CD4-positive, CD25-positive, alpha-beta regulatory T cell (primary cell): Measurements from ENCODE around the gene PRR12. TPM values are rescaled to one million over a fixed set of nuclear protein-coding genes. Genes with fewer than 3 reads are reported as not detected.

Source experiments
- ATAC-seq, 2 donors: fragments of 150-1000 bp; cut with Tn5 transposase; one replicate each; pipeline ENCODE4 v1.10.0; 2021; ENCODE audit warnings: low read depth in 2 of 2, moderate number of reproducible peaks in 2 of 2, moderate library complexity in 1 of 2
- DNase-seq, 3 donors: peaks; one replicate each; pipeline versions ENCODE4 v3.0.0 to v3.0.0-alpha.2; 2012 to 2022; ENCODE audit warnings: mixed read lengths in 1 of 3
- H3K27ac ChIP-seq: one replicate; pipeline ENCODE4 v1.7.0; 2013; ENCODE audit warnings: mild to moderate bottlenecking, low read length; ENCODE audit not compliant: insufficient read depth, poor library complexity, severe bottlenecking
- H3K27me3 ChIP-seq: one replicate; pipeline ENCODE4 v1.7.0; 2013; ENCODE audit warnings: low read length; ENCODE audit not compliant: control insufficient read depth, insufficient read depth
- H3K36me3 ChIP-seq: one replicate; pipeline ENCODE4 v1.7.0; 2013; ENCODE audit warnings: mild to moderate bottlenecking, low read length, moderate library complexity; ENCODE audit not compliant: control insufficient read depth, insufficient read depth
- H3K4me1 ChIP-seq: 2 replicates; pipeline ENCODE4 v1.7.0; 2013; ENCODE audit warnings: mild to moderate bottlenecking, low read length; ENCODE audit not compliant: insufficient read depth, control insufficient read depth, poor library complexity, severe bottlenecking
- H3K4me3 ChIP-seq: one replicate; pipeline ENCODE4 v1.7.0; 2013; ENCODE audit warnings: low read depth, mild to moderate bottlenecking, low read length, moderate library complexity
- H3K9me3 ChIP-seq, 2 experiments: 1 replicate in 1 of 2; 2 replicates in 1 of 2; pipeline ENCODE4 v1.7.0; 2013; ENCODE audit warnings: low read length in 2 of 2, mild to moderate bottlenecking in 1 of 2, moderate library complexity in 1 of 2; ENCODE audit not compliant: control insufficient read depth in 2 of 2
- H3K27ac Mint-ChIP-seq, 3 donors: one replicate each; pipeline ENCODE4 v1.8.0; 2020 to 2022; ENCODE audit warnings: mild to moderate bottlenecking in 3 of 3, mixed read lengths in 3 of 3, moderate library complexity in 2 of 3
- H3K27me3 Mint-ChIP-seq: one replicate; pipeline ENCODE4 v1.8.0; 2022; ENCODE audit warnings: mild to moderate bottlenecking, mixed read lengths
- H3K36me3 Mint-ChIP-seq: one replicate; pipeline ENCODE4 v1.8.0; 2020; ENCODE audit warnings: mixed read lengths
- H3K4me1 Mint-ChIP-seq, 4 donors: one replicate each; pipeline ENCODE4 v1.8.0; 2020 to 2022; ENCODE audit warnings: mixed read lengths in 4 of 4, mild to moderate bottlenecking in 1 of 4
- H3K4me3 Mint-ChIP-seq, 4 donors: one replicate each; pipeline ENCODE4 v1.8.0; 2020 to 2022; ENCODE audit warnings: mild to moderate bottlenecking in 4 of 4, mixed read lengths in 4 of 4, moderate library complexity in 3 of 4
- H3K9me3 Mint-ChIP-seq, 7 donors: one replicate each; pipeline ENCODE4 v1.8.0; 2020 to 2022; ENCODE audit warnings: mixed read lengths in 7 of 7, mild to moderate bottlenecking in 3 of 7, moderate library complexity in 2 of 7
- polyA plus RNA-seq, 4 donors: library from polyadenylated mRNA; unstranded; fragments of 300-500 nt; fragmentation: Illumina TruSeq; gene quantifications; one replicate each; pipeline ENCODE4 v1.2.3, GENCODE V29; 2021
- total RNA-seq: library from RNA; stranded (reverse); gene quantifications from one replicate; pipeline ENCODE4 v1.2.3, GENCODE V29; 2022

PRR12 gene
- total and polyA plus RNA-seq, 5 donors from 2014 or later = 0.05 to 50.2 (median 0.17) TPM

DNA sequence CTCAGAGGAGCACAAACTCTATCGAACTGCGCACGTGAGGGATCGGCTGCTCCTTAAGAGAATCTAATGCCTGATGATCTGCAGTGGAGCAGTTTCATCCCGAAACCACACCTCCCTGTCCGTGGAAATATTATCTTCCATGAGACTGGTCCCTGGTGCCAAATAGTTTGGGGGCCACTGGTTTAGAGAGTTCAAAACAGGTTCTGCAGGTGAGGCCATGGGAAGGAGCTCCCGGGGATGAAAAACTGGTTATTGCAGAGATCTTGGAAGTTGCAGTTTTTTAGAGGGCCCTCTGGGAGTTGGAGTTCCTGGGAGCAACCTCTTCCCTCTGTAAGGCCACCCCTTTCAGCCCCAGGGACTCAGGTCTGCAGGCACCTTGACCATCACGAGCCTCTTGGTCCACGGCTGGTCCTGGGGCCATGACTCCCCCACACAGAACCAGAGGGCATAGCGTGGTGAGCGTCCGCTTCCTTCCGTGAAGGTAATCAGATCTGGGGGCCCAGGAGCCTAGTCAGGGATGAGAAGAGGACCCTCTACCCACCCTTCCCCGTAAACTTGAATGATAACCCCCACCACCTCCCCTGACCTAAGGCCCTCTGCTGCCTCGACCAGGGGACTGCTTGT, 69.5 kb downstream of the PRR12 start:
- ATAC-seq = no peak
- H3K27ac Mint-ChIP-seq = no peak overlapping the region

DNA sequence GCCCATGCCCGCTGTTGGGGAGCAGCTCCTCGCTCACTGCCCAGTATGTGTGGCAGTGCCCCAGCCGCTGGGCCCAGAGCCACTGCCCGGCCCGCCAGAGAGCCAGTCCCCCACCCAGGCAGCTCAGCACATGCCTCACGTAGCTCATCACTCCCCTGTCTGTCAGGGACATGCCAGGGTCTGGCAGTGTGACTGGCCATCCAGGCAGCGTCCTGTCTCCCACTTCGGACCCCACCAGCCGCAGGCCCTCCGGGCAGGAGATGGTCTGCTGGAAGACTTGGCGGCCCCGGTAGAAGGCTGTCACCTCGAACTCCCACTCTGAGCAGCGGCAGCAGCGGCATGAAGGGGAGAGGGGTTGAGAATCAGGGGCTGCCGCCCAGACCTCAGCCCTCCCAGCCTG, 71.0 kb downstream of the PRR12 start:
- Histone ChIP-seq H3K27me3 (no peaks in the 10 kb centered on the region), H3K4me1 (peaks cover 38% of the 10 kb centered on the region), H3K9me3 (no peaks in the 10 kb centered on the region), H3K4me3 (no peak overlapping the region), H3K36me3 (peaks cover 39% of the 10 kb centered on the region), H3K27ac (peak overlapping the region; percentile 87)
- Mint-ChIP-seq H3K36me3 (peaks cover 8% of the 10 kb centered on the region), H3K4me1 (peaks cover 0 to 62% (median 19%) of the 10 kb centered on the region in 4 donors), H3K4me3 (peak overlapping the region in 2 of 4 donors; percentile 13 to 22), H3K9me3 (no peaks in the 10 kb centered on the region), H3K27me3 (peaks cover 6% of the 10 kb centered on the region), H3K27ac (peak overlapping the region in 2 of 3 donors; percentile 36 to 63)
- DNase-seq (no peak), ATAC-seq (no peak)

More for the DNA sequence above, 69.5 kb downstream of the PRR12 start:
- Mint-ChIP-seq H3K36me3 (peaks cover 14% of the 10 kb centered on the region), H3K9me3 (no peaks in the 10 kb centered on the region), H3K4me3 (peak overlapping the region in 2 of 4 donors; percentile 7 to 61), H3K4me1 (peaks cover 0 to 51% (median 10%) of the 10 kb centered on the region in 4 donors), H3K27me3 (peaks cover 2% of the 10 kb centered on the region)
- Histone ChIP-seq H3K27me3 (no peaks in the 10 kb centered on the region), H3K27ac (no peak overlapping the region), H3K4me1 (peaks cover 26% of the 10 kb centered on the region), H3K4me3 (no peak overlapping the region), H3K36me3 (peaks cover 47% of the 10 kb centered on the region), H3K9me3 (no peaks in the 10 kb centered on the region)
- DNase-seq = no peak

DNA sequence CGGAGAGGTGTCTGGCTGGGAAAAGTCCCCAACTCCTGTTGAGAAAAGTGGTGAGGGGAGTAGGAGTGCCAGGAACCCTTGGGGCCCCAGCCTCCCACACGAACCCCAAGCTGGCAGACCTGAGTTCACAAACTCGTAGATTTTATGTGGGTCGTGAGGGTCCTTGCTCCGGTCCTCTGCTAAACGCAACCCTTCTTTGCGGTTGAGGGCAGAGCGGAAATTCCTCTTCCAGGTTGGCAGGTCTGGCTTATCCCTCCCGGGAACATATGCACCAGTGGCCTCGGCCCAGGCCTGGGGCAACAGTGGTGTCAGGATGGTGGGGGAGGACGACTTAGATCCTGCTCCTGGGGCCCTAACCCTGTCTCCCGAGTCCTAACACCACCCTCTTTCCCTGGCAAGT, 72.2 kb downstream of the PRR12 start:
- no peaks in the 10 kb centered on the region for H3K9me3 Mint-ChIP-seq
- peaks cover 6% of the 10 kb centered on the region for H3K27me3 Mint-ChIP-seq
- Histone ChIP-seq H3K9me3 (no peaks in the 10 kb centered on the region), H3K4me3 (peak overlapping the region; percentile 83), H3K4me1 (peaks cover 38% of the 10 kb centered on the region), H3K27me3 (no peaks in the 10 kb centered on the region), H3K36me3 (peaks cover 34% of the 10 kb centered on the region), H3K27ac (peak overlapping the region; percentile 87)
- peaks cover 0 to 67% (median 21%) of the 10 kb centered on the region in 4 donors for H3K4me1 Mint-ChIP-seq
- peaks cover 6% of the 10 kb centered on the region for H3K36me3 Mint-ChIP-seq
- DNase-seq (no peak), ATAC-seq (no peak)
- H3K4me3 Mint-ChIP-seq = peak overlapping the region in 3 of 4 donors; percentile 98 to 100 (median 99)
- peak overlapping the region in 2 of 3 donors; percentile 98 to 99 for H3K27ac Mint-ChIP-seq

DNA sequence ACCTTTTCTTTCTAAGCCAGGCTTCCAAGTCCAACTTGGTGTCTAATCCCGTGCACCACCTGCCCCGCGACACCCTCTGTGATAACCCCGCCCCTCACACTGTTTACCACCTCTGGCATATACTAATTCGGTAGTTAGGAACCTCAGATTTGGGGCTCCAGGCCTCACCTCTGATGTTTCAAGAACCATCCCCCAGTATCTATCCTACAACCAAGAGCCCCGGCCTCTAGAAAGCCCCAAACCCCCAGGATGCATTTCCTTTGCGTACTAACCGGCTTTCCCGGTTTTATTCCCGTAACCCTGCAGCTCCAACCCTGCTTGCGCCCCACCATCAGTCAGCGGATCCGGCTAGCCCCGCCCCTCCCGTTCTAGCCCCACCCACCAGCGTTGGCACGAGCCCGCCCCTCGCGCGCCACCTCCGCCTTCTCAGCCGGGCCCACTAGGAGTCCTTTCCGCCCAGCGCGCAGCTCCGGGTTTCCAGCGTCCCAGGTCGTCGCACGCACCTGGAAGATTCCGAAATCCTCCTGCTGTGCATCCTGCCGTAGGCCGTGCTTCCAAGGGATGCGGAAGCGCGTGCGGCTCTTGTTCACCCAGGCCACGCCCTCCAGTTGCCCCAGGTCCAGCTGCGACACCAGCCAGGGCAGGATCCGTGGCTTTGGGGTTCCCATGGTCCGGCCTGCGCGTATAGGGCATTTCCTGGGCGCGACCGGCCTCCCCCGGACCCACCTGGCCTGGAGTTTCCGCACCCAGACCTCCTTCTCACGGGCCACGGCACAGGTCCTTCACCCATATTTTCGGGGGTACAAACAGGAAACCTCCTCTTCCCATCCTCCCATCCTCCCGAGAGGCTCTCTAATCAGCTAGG, 73.4 kb downstream of the PRR12 start:
- no peaks in the 10 kb centered on the region for H3K9me3 ChIP-seq
- peaks cover 0 to 64% (median 21%) of the 10 kb centered on the region in 4 donors for H3K4me1 Mint-ChIP-seq
- peaks cover 6% of the 10 kb centered on the region for H3K27me3 Mint-ChIP-seq
- H3K4me1 ChIP-seq = peaks cover 38% of the 10 kb centered on the region
- peaks cover 6% of the 10 kb centered on the region for H3K36me3 Mint-ChIP-seq
- peak; percentile 70 to 73 for ATAC-seq
- H3K27ac Mint-ChIP-seq = peak overlapping the region; percentile 97 to 99 (median 98)
- H3K4me3 ChIP-seq = peak overlapping the region; percentile 98
- peak overlapping the region; percentile 93 to 100 (median 98) for H3K4me3 Mint-ChIP-seq
- peak; percentile 87 to 90 (median 89) for DNase-seq
- H3K27ac ChIP-seq = peak overlapping the region; percentile 87
- H3K9me3 Mint-ChIP-seq = no peaks in the 10 kb centered on the region
- peaks cover 27% of the 10 kb centered on the region for H3K36me3 ChIP-seq
- no peaks in the 10 kb centered on the region for H3K27me3 ChIP-seq

DNA sequence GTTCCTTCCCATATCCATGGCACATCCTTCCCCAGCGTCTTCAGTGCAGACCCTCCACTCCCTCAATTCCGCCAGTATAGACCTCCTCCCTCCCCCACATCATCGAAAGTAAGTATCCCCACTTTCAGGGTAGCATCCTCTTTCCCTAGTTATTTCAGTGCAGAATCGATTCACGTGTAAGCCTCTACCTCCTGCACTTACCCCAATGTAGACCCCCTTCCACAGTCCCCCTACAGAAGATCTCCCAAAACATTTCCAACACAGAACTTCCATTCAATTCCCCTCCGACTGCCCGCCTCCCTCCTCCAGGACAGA, 74.0 kb downstream of the PRR12 start:
- DNase-seq (no peak), ATAC-seq (no peak)
- Mint-ChIP-seq H3K27me3 (peaks cover 6% of the 10 kb centered on the region), H3K9me3 (no peaks in the 10 kb centered on the region), H3K4me3 (peak overlapping the region; percentile 93 to 100 (median 98)), H3K4me1 (peaks cover 0 to 59% (median 22%) of the 10 kb centered on the region in 4 donors), H3K36me3 (peaks cover 10% of the 10 kb centered on the region), H3K27ac (peak overlapping the region; percentile 97 to 99 (median 98))
- H3K4me1 ChIP-seq = peaks cover 38% of the 10 kb centered on the region
- H3K4me3 ChIP-seq = peak overlapping the region; percentile 98
- H3K27ac ChIP-seq = peak overlapping the region; percentile 87
- H3K27me3 ChIP-seq = no peaks in the 10 kb centered on the region
- no peaks in the 10 kb centered on the region for H3K9me3 ChIP-seq
- peaks cover 26% of the 10 kb centered on the region for H3K36me3 ChIP-seq

DNA sequence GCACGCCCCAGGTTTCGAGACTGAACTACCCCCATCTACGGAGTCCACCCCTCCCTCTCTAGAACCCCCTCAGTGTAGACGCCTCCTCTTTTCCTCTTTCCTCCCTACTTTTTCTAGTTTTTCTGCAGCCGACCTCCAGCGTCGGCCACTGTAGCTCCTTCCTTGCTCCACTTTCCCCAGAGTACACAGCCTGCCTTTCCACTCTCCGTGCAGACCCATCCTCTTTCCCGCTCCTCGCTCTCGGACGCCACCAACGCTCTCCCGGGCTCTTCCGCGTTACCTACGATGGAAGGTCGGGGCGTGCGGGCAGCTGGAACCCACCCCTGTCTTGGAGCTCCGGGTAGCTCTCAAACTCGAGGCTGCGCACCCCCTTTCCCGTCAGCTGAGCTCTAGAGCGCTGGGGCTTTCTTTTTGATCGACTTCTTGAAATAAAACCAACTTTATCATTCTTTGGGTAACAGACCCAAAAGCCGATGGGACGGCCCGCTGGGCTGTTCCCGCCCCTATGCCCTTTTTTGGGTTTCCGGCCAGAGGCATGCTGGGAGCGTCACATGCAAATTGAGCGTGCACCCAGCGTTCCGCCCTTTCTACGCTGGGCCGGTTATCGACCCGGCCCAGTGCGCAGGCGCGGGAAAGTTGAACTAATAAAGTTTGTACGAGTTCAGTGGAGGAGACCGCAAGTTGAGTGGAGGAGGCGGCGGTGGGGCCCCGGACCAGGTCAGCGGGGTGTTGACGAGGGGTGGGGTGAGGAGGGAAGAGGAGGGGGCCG, 74.6 kb downstream of the PRR12 start, which contains the start of the genes BCL2L12 and IRF3:
Gene BCL2L12, plus strand, starts transcription at position 583 of the 769 bp plus-strand sequence. CDS start 760 bp downstream, outside the sequence.
Gene IRF3, minus strand, starts transcription at position 507 of the 769 bp plus-strand sequence. CDS start 1,019 bp downstream, outside the sequence.
- Mint-ChIP-seq H3K4me3 (peak within 1 kb of the TSS; percentile 93 to 100 (median 98)), H3K27ac (peak within 1 kb of the TSS; percentile 97 to 99 (median 98)), H3K4me1 (peaks cover 0 to 54% (median 22%) of the 10 kb centered on the region in 4 donors), H3K9me3 (no peaks in the 10 kb centered on the region), H3K27me3 (peaks cover 6% of the 10 kb centered on the region), H3K36me3 (peaks cover 10% of the 10 kb centered on the region)
- ATAC-seq (peak; percentile 82 to 86), DNase-seq (peak; percentile 97 to 99 (median 99))
- H3K4me3 ChIP-seq = peak within 1 kb of the TSS; percentile 98
- peaks cover 38% of the 10 kb centered on the region for H3K4me1 ChIP-seq
- H3K27ac ChIP-seq = peak within 1 kb of the TSS; percentile 87
- peaks cover 20% of the 10 kb centered on the region for H3K36me3 ChIP-seq
- H3K9me3 ChIP-seq = no peaks in the 10 kb centered on the region
- H3K27me3 ChIP-seq = no peaks in the 10 kb centered on the region

DNA sequence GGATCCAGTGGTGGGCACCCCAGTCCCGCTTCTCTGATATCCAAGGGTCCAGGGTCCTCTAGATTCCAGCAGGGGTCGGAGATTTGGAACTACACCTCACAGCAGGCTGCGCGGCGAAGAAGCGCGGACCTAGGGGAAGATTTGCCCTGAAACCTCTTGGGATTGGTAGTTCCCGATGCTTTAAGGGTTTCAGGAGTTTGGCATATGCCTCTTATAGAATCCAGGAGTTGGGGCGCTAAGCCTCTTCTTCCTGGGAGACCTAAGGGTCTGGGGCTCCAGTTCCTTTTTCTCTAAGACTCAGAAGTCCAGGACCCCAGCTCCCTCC, 75.1 kb downstream of the PRR12 start:
- H3K36me3 Mint-ChIP-seq = peaks cover 10% of the 10 kb centered on the region
- peak overlapping the region; percentile 64 for H3K4me3 ChIP-seq
- H3K27me3 Mint-ChIP-seq = peaks cover 6% of the 10 kb centered on the region
- peak in 1 of 2 donors; percentile 1 for ATAC-seq
- peaks cover 16% of the 10 kb centered on the region for H3K36me3 ChIP-seq
- peak overlapping the region; percentile 87 for H3K27ac ChIP-seq
- H3K9me3 ChIP-seq = no peaks in the 10 kb centered on the region
- H3K4me1 ChIP-seq = peaks cover 38% of the 10 kb centered on the region
- H3K4me1 Mint-ChIP-seq = peaks cover 0 to 54% (median 22%) of the 10 kb centered on the region in 4 donors
- peak overlapping the region; percentile 93 to 100 (median 98) for H3K4me3 Mint-ChIP-seq
- H3K27ac Mint-ChIP-seq = peak overlapping the region; percentile 56 to 99 (median 98)
- DNase-seq = no peak
- no peaks in the 10 kb centered on the region for H3K9me3 Mint-ChIP-seq
- H3K27me3 ChIP-seq = no peaks in the 10 kb centered on the region
